Loucy (cell line): ENCODE measurements around the gene FIS1.

Experiments
- H2AFZ ChIP-seq: fragments of 200-600 bp; sonication (generic); 2 replicates; pipeline ENCODE4 v1.6.0; 2016; ENCODE audit warnings: antibody characterized with exemption, mild to moderate bottlenecking, low read length, moderate library complexity
- H3F3A ChIP-seq: fragments of 200-600 bp; 2 replicates; pipeline ENCODE4 v1.6.0; 2016; ENCODE audit warnings: antibody characterized with exemption, low read depth, mild to moderate bottlenecking
- H3K27me3 ChIP-seq: fragments of 200-600 bp; sonication (generic); 2 replicates; pipeline ENCODE4 v1.6.1; 2014; ENCODE audit warnings: low read length, mild to moderate bottlenecking; ENCODE audit not compliant: insufficient read depth, poor library complexity, severe bottlenecking
- H3K36me3 ChIP-seq: fragments of 200-600 bp; sonication (generic); 2 replicates; pipeline ENCODE4 v1.6.1; 2016; ENCODE audit warnings: low read length; ENCODE audit not compliant: insufficient read depth
- H3K4me1 ChIP-seq: fragments of 200-600 bp; sonication (generic); 2 replicates; pipeline ENCODE4 v1.5.1; 2014; ENCODE audit warnings: low read length, mild to moderate bottlenecking; ENCODE audit not compliant: insufficient read depth, poor library complexity, severe bottlenecking
- H3K4me2 ChIP-seq: fragments of 200-600 bp; sonication (generic); 2 replicates; pipeline ENCODE4 v1.6.0; 2014; ENCODE audit warnings: antibody characterized with exemption, low read length, low read depth, mild to moderate bottlenecking; ENCODE audit not compliant: poor library complexity, severe bottlenecking
- H3K4me3 ChIP-seq: fragments of 200-600 bp; sonication (generic); 2 replicates; pipeline ENCODE4 v1.5.1; 2014; ENCODE audit warnings: low read length, mild to moderate bottlenecking, mixed read lengths; ENCODE audit not compliant: poor library complexity, severe bottlenecking
- H3K79me2 ChIP-seq: fragments of 200-600 bp; sonication (generic); 2 replicates; pipeline ENCODE4 v1.6.1; 2014; ENCODE audit warnings: low read length; ENCODE audit not compliant: insufficient read depth
- H3K9ac ChIP-seq: fragments of 200-600 bp; sonication (generic); 2 replicates; pipeline ENCODE4 v1.6.0; 2014; ENCODE audit warnings: mild to moderate bottlenecking, low read depth, low read length, moderate library complexity; ENCODE audit not compliant: poor library complexity, severe bottlenecking
- H3K9me2 ChIP-seq: fragments of 200-600 bp; sonication (generic); replicated peaks from 2 replicates; pipeline ENCODE4 v1.6.1; 2016; ENCODE audit warnings: low read depth, low read length, mixed read lengths
- H3K9me3 ChIP-seq: fragments of 200-600 bp; sonication (generic); 2 replicates; pipeline ENCODE4 v1.6.1; 2014; ENCODE audit warnings: mild to moderate bottlenecking, antibody characterized with exemption, low read length, low read depth; ENCODE audit not compliant: insufficient read depth
- H4K20me1 ChIP-seq: fragments of 200-600 bp; sonication (generic); 2 replicates; pipeline ENCODE4 v1.6.0; 2014; ENCODE audit warnings: antibody characterized with exemption, low read length, mild to moderate bottlenecking; ENCODE audit not compliant: insufficient read depth, poor library complexity, severe bottlenecking
- CTCF ChIP-seq: fragments of 200-600 bp; sonication (generic); conservative IDR thresholded peaks from 2 replicates; pipeline ENCODE4 v1.5.1; 2014; ENCODE audit warnings: mild to moderate bottlenecking, antibody characterized with exemption, low read length
- EZH2phosphoT487 ChIP-seq: fragments of 200-600 bp; IDR thresholded peaks from 2 replicates; pipeline ENCODE4 v1.6.1; 2018; ENCODE audit warnings: antibody characterized with exemption, mild to moderate bottlenecking, moderate library complexity, borderline replicate concordance

The FIS1 gene

DNA sequence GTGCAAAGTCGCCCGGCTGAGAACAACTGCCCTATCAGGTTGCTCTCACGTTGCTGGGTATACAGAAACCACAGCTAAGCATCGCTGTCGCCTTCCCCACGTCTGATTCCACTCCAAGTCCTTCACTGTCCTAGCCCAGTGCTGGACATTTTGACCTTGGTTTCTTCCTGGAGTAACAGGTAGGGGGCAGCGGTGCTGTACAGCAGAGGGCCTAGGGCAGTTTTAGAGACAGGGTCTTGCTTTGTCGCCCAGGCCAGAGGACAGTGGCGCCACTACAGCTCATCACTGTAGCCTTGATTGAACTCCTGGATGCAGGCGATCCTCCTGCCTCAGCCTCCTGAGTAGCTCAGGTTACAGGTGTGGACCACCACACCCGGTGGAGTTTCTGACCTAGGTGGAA lies 9.8 kb downstream of the FIS1 start:
- Histone ChIP-seq H3K27me3 (no peaks in the 10 kb centered on the region), H3K4me2 (no peak overlapping the region), H3K9ac (no peak overlapping the region), H3K36me3 (no peaks in the 10 kb centered on the region), H3K9me2 (no peaks in the 10 kb centered on the region), H2AFZ (no peak overlapping the region), H3K4me1 (no peaks in the 10 kb centered on the region), H3K79me2 (no peaks in the 10 kb centered on the region), H4K20me1 (no peaks in the 10 kb centered on the region), H3K9me3 (no peaks in the 10 kb centered on the region), H3F3A (no peaks in the 10 kb centered on the region), H3K4me3 (no peak overlapping the region)
- TF ChIP-seq EZH2phosphoT487 (no peak), CTCF (peak; percentile 64)

DNA sequence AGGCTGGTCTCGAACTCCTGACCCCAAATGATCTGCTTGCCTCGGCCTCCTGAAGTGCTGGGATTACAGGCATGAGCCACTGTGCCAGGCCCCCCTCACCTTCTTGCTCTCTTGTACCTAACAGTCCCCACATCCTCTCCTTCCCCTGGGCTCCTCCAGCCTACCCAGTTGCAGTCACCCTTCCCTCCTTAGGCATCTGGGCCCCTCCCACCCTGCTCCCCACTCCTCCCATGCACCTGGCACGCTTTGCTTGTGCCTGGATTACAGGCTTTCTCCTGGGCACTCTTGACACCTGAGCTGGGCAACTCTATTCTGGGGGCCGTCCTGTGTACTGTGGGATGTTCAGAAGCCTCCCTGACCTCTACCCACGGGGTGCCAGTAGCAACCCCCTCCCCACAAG lies 10.2 kb downstream of the FIS1 start:
- Histone ChIP-seq H3K36me3 (no peaks in the 10 kb centered on the region), H4K20me1 (no peaks in the 10 kb centered on the region), H3K9me3 (no peaks in the 10 kb centered on the region)

DNA sequence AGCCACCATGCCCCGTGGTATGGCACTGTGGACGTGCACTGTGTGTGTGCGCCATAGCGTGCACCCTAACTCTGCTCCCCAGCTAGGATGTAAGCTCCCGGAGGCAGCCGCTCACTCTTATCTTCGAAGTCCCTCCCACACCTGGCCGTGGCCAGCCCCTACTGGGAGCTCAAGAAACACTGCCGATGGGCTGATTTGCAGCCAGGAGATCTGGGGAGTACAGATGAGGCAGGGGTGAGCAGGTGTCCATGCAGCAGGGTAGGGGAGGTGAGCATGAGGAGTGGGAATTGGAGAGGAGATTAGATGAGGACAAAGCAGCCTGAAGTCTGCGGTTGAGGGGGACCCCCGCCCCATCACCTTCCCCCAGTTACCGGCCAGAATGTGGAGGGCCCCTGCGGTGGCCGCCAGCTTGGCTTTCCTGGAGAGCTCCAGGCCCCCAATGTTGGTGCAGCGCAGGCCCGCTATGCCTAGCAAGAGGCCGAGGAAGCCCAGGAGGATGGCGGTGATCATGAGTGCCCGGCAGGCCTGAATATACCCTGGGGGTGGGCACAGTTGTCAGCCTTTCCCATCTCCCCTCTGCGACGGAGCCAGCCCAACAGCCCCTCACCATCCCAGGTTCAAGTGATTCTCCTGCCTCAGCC lies 10.9 kb downstream of the FIS1 start:
- Histone ChIP-seq H3K9ac (no peak overlapping the region), H3K9me2 (no peaks in the 10 kb centered on the region), H2AFZ (no peak overlapping the region), H4K20me1 (no peaks in the 10 kb centered on the region), H3F3A (no peaks in the 10 kb centered on the region), H3K4me3 (no peak overlapping the region), H3K4me2 (no peak overlapping the region), H3K4me1 (no peaks in the 10 kb centered on the region), H3K79me2 (no peaks in the 10 kb centered on the region), H3K9me3 (no peaks in the 10 kb centered on the region), H3K27me3 (no peaks in the 10 kb centered on the region), H3K36me3 (no peaks in the 10 kb centered on the region)
- TF ChIP-seq EZH2phosphoT487 (no peak), CTCF (no peak)

More for the DNA sequence above, 10.2 kb downstream of the FIS1 start:
- no peak overlapping the region for H3K4me3 ChIP-seq
- H3K9me2 ChIP-seq = no peaks in the 10 kb centered on the region
- no peak overlapping the region for H2AFZ ChIP-seq
- H3K9ac ChIP-seq = no peak overlapping the region
- no peaks in the 10 kb centered on the region for H3F3A ChIP-seq
- TF ChIP-seq CTCF (no peak), EZH2phosphoT487 (no peak)
- no peaks in the 10 kb centered on the region for H3K79me2 ChIP-seq
- H3K4me2 ChIP-seq = no peak overlapping the region
- H3K4me1 ChIP-seq = no peaks in the 10 kb centered on the region
- no peaks in the 10 kb centered on the region for H3K27me3 ChIP-seq
